ENCODE measurements around the gene KLK12.

DNA sequence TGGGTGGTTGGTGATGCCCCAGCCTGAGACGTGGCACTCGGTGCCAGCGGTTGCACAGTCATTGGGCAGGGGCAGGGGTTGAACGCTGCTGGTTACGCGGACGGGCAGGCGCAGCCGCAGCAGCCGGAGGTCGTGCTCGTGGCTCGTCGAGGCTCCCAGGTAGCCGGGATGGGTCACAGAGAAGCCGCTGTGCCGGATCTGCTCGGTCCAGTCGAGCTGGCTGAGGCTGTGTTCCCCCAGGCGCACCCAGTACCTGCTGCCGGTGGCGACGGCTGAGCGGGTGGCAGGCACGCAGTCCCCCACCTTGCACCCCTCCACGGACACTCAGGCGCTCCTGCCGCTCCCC lies 2.9 kb downstream of the KLK12 start:
- TF ChIP-seq, protein P1, sequence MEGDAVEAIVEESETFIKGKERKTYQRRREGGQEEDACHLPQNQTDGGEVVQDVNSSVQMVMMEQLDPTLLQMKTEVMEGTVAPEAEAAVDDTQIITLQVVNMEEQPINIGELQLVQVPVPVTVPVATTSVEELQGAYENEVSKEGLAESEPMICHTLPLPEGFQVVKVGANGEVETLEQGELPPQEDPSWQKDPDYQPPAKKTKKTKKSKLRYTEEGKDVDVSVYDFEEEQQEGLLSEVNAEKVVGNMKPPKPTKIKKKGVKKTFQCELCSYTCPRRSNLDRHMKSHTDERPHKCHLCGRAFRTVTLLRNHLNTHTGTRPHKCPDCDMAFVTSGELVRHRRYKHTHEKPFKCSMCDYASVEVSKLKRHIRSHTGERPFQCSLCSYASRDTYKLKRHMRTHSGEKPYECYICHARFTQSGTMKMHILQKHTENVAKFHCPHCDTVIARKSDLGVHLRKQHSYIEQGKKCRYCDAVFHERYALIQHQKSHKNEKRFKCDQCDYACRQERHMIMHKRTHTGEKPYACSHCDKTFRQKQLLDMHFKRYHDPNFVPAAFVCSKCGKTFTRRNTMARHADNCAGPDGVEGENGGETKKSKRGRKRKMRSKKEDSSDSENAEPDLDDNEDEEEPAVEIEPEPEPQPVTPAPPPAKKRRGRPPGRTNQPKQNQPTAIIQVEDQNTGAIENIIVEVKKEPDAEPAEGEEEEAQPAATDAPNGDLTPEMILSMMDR (IDR thresholded peaks at IDR 0.05): no peak
- no peak for TF ChIP-seq POLR2AphosphoS5 (IDR thresholded peaks at IDR 0.05)

Measured in esophagus muscularis mucosa (tissue), 3 donors.